ENCODE results near the gene LRRC43.

The LRRC43 gene

GRCh38 chr12:122147514-122148290 lies 35.2 kb upstream of the LRRC43 start:
- TF ChIP-seq TEAD4 (IDR thresholded peaks at IDR 0.05) (no peak), CEBPB (IDR thresholded peaks at IDR 0.05) (no peak), RAD21 (IDR thresholded peaks at IDR 0.05; ENCODE audit: low read depth) (no peak), ZBTB7A (IDR thresholded peaks at IDR 0.05; ENCODE audit: low read depth) (no peak), USF1 (IDR thresholded peaks at IDR 0.05) (no peak), TAF1 (IDR thresholded peaks at IDR 0.05; ENCODE audit: low read depth) (no peak), FOXM1 (IDR thresholded peaks at IDR 0.05; ENCODE audit: borderline replicate concordance, low read depth) (no peak), EP300 (IDR thresholded peaks at IDR 0.05; ENCODE audit: borderline replicate concordance) (no peak), TCF12 (IDR thresholded peaks at IDR 0.05; ENCODE audit: low read depth) (no peak), REST (IDR thresholded peaks at IDR 0.05; ENCODE audit: low read depth) (no peak), CREB1 (IDR thresholded peaks at IDR 0.05; ENCODE audit: low read depth) (no peak), YY1 (IDR thresholded peaks at IDR 0.05; ENCODE audit: low read depth) (no peak), EGR1 (IDR thresholded peaks at IDR 0.05) (no peak), MAX (IDR thresholded peaks at IDR 0.05) (no peak), NFIC (IDR thresholded peaks at IDR 0.05) (no peak)

GRCh38 chr12:122148657-122149056 lies 34.3 kb upstream of the LRRC43 start:
- no peak for TF ChIP-seq TAF1 (IDR thresholded peaks at IDR 0.05; ENCODE audit: low read depth)
- TF ChIP-seq TEAD4 (IDR thresholded peaks at IDR 0.05) = no peak
- TF ChIP-seq FOXM1 (IDR thresholded peaks at IDR 0.05; ENCODE audit: borderline replicate concordance, low read depth) = no peak
- no peak for TF ChIP-seq USF1 (IDR thresholded peaks at IDR 0.05)
- TF ChIP-seq TCF12 (IDR thresholded peaks at IDR 0.05; ENCODE audit: low read depth) = no peak
- TF ChIP-seq RAD21 (IDR thresholded peaks at IDR 0.05; ENCODE audit: low read depth) = no peak
- TF ChIP-seq NFIC (IDR thresholded peaks at IDR 0.05) = no peak
- no peak for TF ChIP-seq CEBPB (IDR thresholded peaks at IDR 0.05)
- TF ChIP-seq EP300 (IDR thresholded peaks at IDR 0.05; ENCODE audit: borderline replicate concordance) = no peak
- no peak for TF ChIP-seq CREB1 (IDR thresholded peaks at IDR 0.05; ENCODE audit: low read depth)
- TF ChIP-seq ZBTB7A (IDR thresholded peaks at IDR 0.05; ENCODE audit: low read depth) = no peak
- TF ChIP-seq MAX (IDR thresholded peaks at IDR 0.05) = no peak
- no peak for TF ChIP-seq YY1 (IDR thresholded peaks at IDR 0.05; ENCODE audit: low read depth)
- TF ChIP-seq REST (IDR thresholded peaks at IDR 0.05; ENCODE audit: low read depth) = no peak
- no peak for TF ChIP-seq EGR1 (IDR thresholded peaks at IDR 0.05)

- no peak for TF ChIP-seq RAD21 (IDR thresholded peaks at IDR 0.05; ENCODE audit: low read depth)
- no peak for TF ChIP-seq EP300 (IDR thresholded peaks at IDR 0.05; ENCODE audit: borderline replicate concordance)
- no peak for TF ChIP-seq NFIC (IDR thresholded peaks at IDR 0.05)
- TF ChIP-seq CEBPB (IDR thresholded peaks at IDR 0.05) = no peak
- TF ChIP-seq TCF12 (IDR thresholded peaks at IDR 0.05; ENCODE audit: low read depth) = no peak
- TF ChIP-seq TAF1 (IDR thresholded peaks at IDR 0.05; ENCODE audit: low read depth) = no peak
- TF ChIP-seq FOXM1 (IDR thresholded peaks at IDR 0.05; ENCODE audit: borderline replicate concordance, low read depth) = no peak
- no peak for TF ChIP-seq MAX (IDR thresholded peaks at IDR 0.05)
- no peak for TF ChIP-seq YY1 (IDR thresholded peaks at IDR 0.05; ENCODE audit: low read depth)
- no peak for TF ChIP-seq REST (IDR thresholded peaks at IDR 0.05; ENCODE audit: low read depth)
- TF ChIP-seq ZBTB7A (IDR thresholded peaks at IDR 0.05; ENCODE audit: low read depth) = no peak
- no peak for TF ChIP-seq USF1 (IDR thresholded peaks at IDR 0.05)
- no peak for TF ChIP-seq EGR1 (IDR thresholded peaks at IDR 0.05)
- no peak for TF ChIP-seq TEAD4 (IDR thresholded peaks at IDR 0.05)
Observed at GRCh38 chr12:122150127-122150681, 32.7 kb upstream of the LRRC43 start.

All from Ishikawa (cell line).